Measurements from ENCODE around the gene PLEKHH3. TPM values are rescaled to one million over a fixed set of nuclear protein-coding genes. Genes with fewer than 3 reads are reported as not detected.

Gene PLEKHH3
- total RNA-seq, 3 donors from 2014 or later = 15.4 to 32.2 (median 24.6) TPM

GRCh38 chr17:42708588-42708987 lies 31.8 kb upstream of the PLEKHH3 start:
- H3K27me3 ChIP-seq = no peaks in the 10 kb centered on the region
- H3K36me3 ChIP-seq = peaks cover 43% of the 10 kb centered on the region
- no peak for DNase-seq (ENCODE audit: low spot score in 2 of 2)
- TF ChIP-seq CTCF (IDR thresholded peaks at IDR 0.05) (no peak), POLR2A (IDR thresholded peaks at IDR 0.05) (no peak), POLR2AphosphoS5 (IDR thresholded peaks at IDR 0.05) (no peak)
- no peak overlapping the region for H3K27ac ChIP-seq
- H3K9me3 ChIP-seq = no peaks in the 10 kb centered on the region
- H3K4me1 ChIP-seq = no peaks in the 10 kb centered on the region
- intact Hi-C loops (cut with DNase I; ENCODE audit: low total_unique reads) = no loop called here
- no peak overlapping the region for H3K4me3 ChIP-seq

GRCh38 chr17:42706732-42707131 lies 29.9 kb upstream of the PLEKHH3 start:
- no peaks in the 10 kb centered on the region for H3K4me1 ChIP-seq
- no peak overlapping the region for H3K27ac ChIP-seq
- no peak overlapping the region for H3K4me3 ChIP-seq
- H3K36me3 ChIP-seq = peaks cover 37% of the 10 kb centered on the region
- DNase-seq (ENCODE audit: low spot score in 2 of 2) = no peak
- TF ChIP-seq CTCF (IDR thresholded peaks at IDR 0.05) = no peak
- no peak for TF ChIP-seq POLR2AphosphoS5 (IDR thresholded peaks at IDR 0.05)
- no peak for TF ChIP-seq POLR2A (IDR thresholded peaks at IDR 0.05)
- H3K27me3 ChIP-seq = no peaks in the 10 kb centered on the region
- intact Hi-C loops (cut with DNase I; ENCODE audit: low total_unique reads) = no loop called here
- no peaks in the 10 kb centered on the region for H3K9me3 ChIP-seq

DNA sequence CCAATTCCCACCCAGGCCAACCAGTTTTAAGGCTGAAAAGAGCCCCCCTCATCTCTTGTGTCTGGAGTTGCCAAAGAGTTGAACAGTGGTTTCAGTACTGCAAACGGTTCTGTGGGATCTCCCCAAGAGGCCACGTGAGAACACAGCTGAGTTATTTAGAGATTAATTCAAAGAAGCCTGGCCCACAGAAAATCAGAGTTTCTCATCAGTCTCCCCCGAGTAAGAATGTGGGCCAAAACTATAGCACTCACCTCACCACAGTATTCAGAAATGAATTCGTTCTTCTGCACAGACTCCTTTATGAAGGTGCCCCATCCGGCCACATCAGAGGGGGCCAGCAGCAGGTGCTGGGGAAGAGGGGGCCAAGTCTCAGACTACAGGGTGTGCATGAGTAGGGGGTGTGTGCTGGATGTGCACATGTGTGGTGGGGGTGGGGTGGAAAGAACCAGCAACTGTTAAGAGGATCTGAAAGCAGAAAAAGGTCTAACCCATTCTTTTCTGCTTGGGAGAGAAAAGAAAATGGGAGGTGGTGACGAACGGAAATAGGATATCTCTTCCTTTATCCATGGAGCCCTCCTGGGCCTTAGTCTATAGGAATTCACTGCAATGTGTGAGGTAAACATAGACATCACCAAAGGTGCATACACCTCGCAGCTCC lies 28.2 kb upstream of the PLEKHH3 start:
- no peaks in the 10 kb centered on the region for H3K27me3 ChIP-seq
- no peaks in the 10 kb centered on the region for H3K9me3 ChIP-seq
- no peak for DNase-seq (ENCODE audit: low spot score in 2 of 2)
- no peak overlapping the region for H3K27ac ChIP-seq
- TF ChIP-seq CTCF (IDR thresholded peaks at IDR 0.05) (no peak), POLR2A (IDR thresholded peaks at IDR 0.05) (no peak), POLR2AphosphoS5 (IDR thresholded peaks at IDR 0.05) (no peak)
- peaks cover 24% of the 10 kb centered on the region for H3K36me3 ChIP-seq
- H3K4me1 ChIP-seq = no peaks in the 10 kb centered on the region
- intact Hi-C loops (cut with DNase I; ENCODE audit: low total_unique reads) = no loop called here
- no peak overlapping the region for H3K4me3 ChIP-seq

- Histone ChIP-seq H3K36me3 (peaks cover 19% of the 10 kb centered on the region), H3K4me3 (no peak overlapping the region), H3K27me3 (no peaks in the 10 kb centered on the region), H3K4me1 (no peaks in the 10 kb centered on the region), H3K27ac (no peak overlapping the region), H3K9me3 (no peaks in the 10 kb centered on the region)
- TF ChIP-seq CTCF (IDR thresholded peaks at IDR 0.05) (no peak), POLR2A (IDR thresholded peaks at IDR 0.05) (no peak), POLR2AphosphoS5 (IDR thresholded peaks at IDR 0.05) (no peak)
- DNase-seq (ENCODE audit: low spot score in 2 of 2) = no peak
- intact Hi-C loops (cut with DNase I; ENCODE audit: low total_unique reads) = no loop called here
These were observed 27.7 kb upstream of the PLEKHH3 start for GRCh38 chr17:42704490-42704836.

DNA sequence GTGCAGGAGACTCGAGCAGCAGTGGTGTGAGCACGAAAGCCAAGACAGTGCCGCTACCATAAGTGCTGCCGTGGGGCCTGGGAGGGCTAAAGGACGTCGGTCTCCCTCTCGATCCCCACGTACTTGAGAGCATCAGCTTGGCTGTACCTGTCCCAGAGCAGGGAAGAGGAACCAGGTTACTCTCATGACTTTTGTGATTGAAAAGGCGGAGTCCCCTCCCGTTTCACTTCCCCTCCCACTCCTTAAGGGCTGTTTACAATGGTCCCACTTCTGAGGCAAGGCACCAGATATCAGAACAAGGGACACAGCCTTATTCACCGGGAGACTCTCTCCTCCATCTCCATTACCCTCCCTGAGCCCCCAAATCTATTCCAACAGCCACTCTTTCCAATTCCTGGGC lies 25.7 kb upstream of the PLEKHH3 start:
- no peaks in the 10 kb centered on the region for H3K4me1 ChIP-seq
- intact Hi-C loops (cut with DNase I; ENCODE audit: low total_unique reads) = no loop called here
- peaks cover 9% of the 10 kb centered on the region for H3K36me3 ChIP-seq
- TF ChIP-seq POLR2A (IDR thresholded peaks at IDR 0.05) (no peak), CTCF (IDR thresholded peaks at IDR 0.05) (no peak), POLR2AphosphoS5 (IDR thresholded peaks at IDR 0.05) (no peak)
- no peak overlapping the region for H3K4me3 ChIP-seq
- H3K27me3 ChIP-seq = no peaks in the 10 kb centered on the region
- DNase-seq (ENCODE audit: low spot score in 2 of 2) = no peak
- no peak overlapping the region for H3K27ac ChIP-seq
- no peaks in the 10 kb centered on the region for H3K9me3 ChIP-seq

Measured in breast epithelium (tissue), 4 donors.